GM18508 (cell line): Measurements from ENCODE around the gene FGA.

Source experiments
- ATAC-seq: cut with Tn5 transposase; IDR thresholded peaks from one replicate; pipeline ENCODE4 v1.9.1; 2021; ENCODE audit warnings: moderate number of reproducible peaks; ENCODE audit not compliant: insufficient read depth, unreplicated experiment

The FGA gene

DNA sequence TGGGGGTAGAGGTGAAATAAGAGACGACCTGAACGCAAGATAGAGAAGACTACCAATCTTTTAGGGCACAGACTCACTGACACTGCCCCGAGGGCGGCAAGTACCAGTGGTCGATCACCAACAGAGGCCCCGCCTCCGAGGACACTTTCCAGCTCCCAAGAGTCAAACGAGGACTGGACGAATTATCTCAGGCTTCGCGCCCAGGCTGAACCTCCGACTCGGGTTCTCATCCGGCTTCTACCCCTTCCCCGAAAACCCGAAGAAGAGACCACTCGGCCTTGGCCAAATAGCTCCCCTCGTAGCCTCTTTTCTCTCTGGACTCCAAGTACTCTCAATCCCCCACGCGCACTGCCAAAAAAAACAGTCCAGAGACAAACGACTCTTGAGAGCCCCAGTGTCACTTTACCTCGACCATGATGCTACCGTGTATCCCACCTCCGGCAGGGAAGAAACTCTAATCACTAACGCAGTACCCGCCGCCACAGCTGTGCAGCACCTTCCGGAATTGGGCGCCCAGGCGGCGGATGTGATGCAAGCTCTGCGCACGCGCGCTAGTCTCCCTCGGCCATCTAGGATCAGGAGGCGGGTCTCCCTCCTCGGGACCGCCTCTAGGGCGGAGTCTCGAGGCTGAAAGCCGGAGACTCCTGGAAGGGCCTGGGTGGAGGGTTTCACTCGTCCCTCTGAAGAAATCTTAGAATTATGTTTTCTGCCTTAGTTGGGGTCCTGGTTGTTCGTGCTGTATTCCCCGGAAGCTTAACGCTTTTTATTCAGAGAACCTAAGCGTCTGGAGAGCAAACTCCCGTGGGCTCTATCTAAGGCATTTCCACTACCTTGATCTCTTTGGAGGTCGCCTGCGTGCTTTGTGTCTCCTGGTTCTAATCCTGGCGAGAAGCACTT, 40.4 kb downstream of the FGA start, which contains the start of gene PLRG1:
PLRG1 (minus strand) TSS at position 507 of the 897 bp plus-strand sequence; CDS start at position 415, 92 bp downstream.
- ATAC-seq, result peak; percentile 95

- ATAC-seq, result no peak
These were observed 44.9 kb downstream of the FGA start for GRCh38 chr4:154545689-154546088.

- no peak for ATAC-seq
These were observed 48.2 kb downstream of the FGA start for GRCh38 chr4:154542271-154542879.
